Lower leg skin (tissue), 4 donors: ENCODE data around the gene ENTREP3. TPM values are rescaled to one million over a fixed set of nuclear protein-coding genes. Genes with fewer than 3 reads are reported as not detected.
"Not testable (repeated sequence)": the region's sequence is repeated elsewhere in the genome, so short reads cannot be mapped to it uniquely, and the experiment has no call there.

Experiments
- DNase-seq, 2 donors: peaks; one replicate each; pipeline ENCODE4 v3.0.0-alpha.2; 2019; ENCODE audit warnings: low spot score in 2 of 2
- H3K4me3 ChIP-seq: fragments of 200-600 bp; sonication (generic); 2 replicates; pipeline ENCODE4 v1.5.1; 2017; ENCODE audit warnings: mild to moderate bottlenecking, low read depth; ENCODE audit not compliant: poor library complexity, severe bottlenecking
- POLR2A ChIP-seq, 2 donors: fragments of 450-650 bp; IDR thresholded peaks; one replicate each; pipeline ENCODE4 v1.6.1; 2016 to 2017; ENCODE audit warnings: antibody characterized with exemption in 2 of 2, mild to moderate bottlenecking in 1 of 2, moderate library complexity in 1 of 2
- WGBS, 2 donors: methylation state at CpG; one replicate each; pipeline ENCODE4 v1.1.5; 2018; 5-methylcytosine and 5-hydroxymethylcytosine counted together
- intact Hi-C: fragments of 100-400 bp; cut with DNase I; formaldehyde crosslinking; loops from one replicate; pipeline ENCODE4 v1.15.0; 2023; ENCODE audit warnings: low total_unique reads
- total RNA-seq, 4 donors: library from RNA; depleted of rRNA; stranded (reverse); fragments of >200 nt; gene quantifications; one replicate each; pipeline ENCODE4 v1.1.0, GENCODE V29; 2016
- TF ChIP-seq, protein P1 (sequence below), 3 donors: fragments of 450-650 bp; IDR thresholded peaks; one replicate each; pipeline ENCODE4 v1.5.1; 2016; ENCODE audit warnings: antibody characterized with exemption in 3 of 3, mild to moderate bottlenecking in 3 of 3, moderate library complexity in 2 of 3

The ENTREP3 gene
- total RNA-seq, 4 donors from 2014 or later = 9.6 to 26.0 (median 18.7) TPM

- 0 to 1% methylated on average over 53 of the region's 53 CpGs for WGBS, 2 donors
- DNase-seq = peak; percentile 98 to 99
- peak in 1 of 2 donors; percentile 78 for TF ChIP-seq POLR2A (IDR thresholded peaks at IDR 0.05)
- TF ChIP-seq, protein P1, sequence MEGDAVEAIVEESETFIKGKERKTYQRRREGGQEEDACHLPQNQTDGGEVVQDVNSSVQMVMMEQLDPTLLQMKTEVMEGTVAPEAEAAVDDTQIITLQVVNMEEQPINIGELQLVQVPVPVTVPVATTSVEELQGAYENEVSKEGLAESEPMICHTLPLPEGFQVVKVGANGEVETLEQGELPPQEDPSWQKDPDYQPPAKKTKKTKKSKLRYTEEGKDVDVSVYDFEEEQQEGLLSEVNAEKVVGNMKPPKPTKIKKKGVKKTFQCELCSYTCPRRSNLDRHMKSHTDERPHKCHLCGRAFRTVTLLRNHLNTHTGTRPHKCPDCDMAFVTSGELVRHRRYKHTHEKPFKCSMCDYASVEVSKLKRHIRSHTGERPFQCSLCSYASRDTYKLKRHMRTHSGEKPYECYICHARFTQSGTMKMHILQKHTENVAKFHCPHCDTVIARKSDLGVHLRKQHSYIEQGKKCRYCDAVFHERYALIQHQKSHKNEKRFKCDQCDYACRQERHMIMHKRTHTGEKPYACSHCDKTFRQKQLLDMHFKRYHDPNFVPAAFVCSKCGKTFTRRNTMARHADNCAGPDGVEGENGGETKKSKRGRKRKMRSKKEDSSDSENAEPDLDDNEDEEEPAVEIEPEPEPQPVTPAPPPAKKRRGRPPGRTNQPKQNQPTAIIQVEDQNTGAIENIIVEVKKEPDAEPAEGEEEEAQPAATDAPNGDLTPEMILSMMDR (IDR thresholded peaks at IDR 0.05) = peak in 2 of 3 donors; percentile 75 to 98
- H3K4me3 ChIP-seq = peak overlapping the region; percentile 24
- intact Hi-C loops = no loop called here
Observed at GRCh38 chr1:155244368-155245162, 10.7 kb downstream of the ENTREP3 start.

- intact Hi-C loops = no loop called here
- no peak overlapping the region for H3K4me3 ChIP-seq
- WGBS, 2 donors = 54 to 56% methylated on average over 3 of the region's 3 CpGs
- no peak for DNase-seq
- TF ChIP-seq POLR2A (IDR thresholded peaks at IDR 0.05) = no peak
- TF ChIP-seq, protein P1 (IDR thresholded peaks at IDR 0.05) = no peak
Observed at GRCh38 chr1:155242805-155243358, 12.4 kb downstream of the ENTREP3 start.

GRCh38 chr1:155241841-155242264 is 13.4 kb downstream of the ENTREP3 start:
- WGBS, 2 donors = 61 to 71% methylated on average over 4 of the region's 4 CpGs
- H3K4me3 ChIP-seq = no peak overlapping the region
- no peak for DNase-seq
- TF ChIP-seq, protein P1 (IDR thresholded peaks at IDR 0.05) = no peak
- no peak for TF ChIP-seq POLR2A (IDR thresholded peaks at IDR 0.05)
- intact Hi-C loops = no loop called here

GRCh38 chr1:155241069-155241679 is 14.1 kb downstream of the ENTREP3 start:
- WGBS, 2 donors = 9 to 12% methylated on average over 4 of the region's 4 CpGs
- intact Hi-C loops = no loop called here
- H3K4me3 ChIP-seq = no peak overlapping the region
- peak; percentile 86 to 93 for DNase-seq
- TF ChIP-seq, protein P1 (IDR thresholded peaks at IDR 0.05) = no peak
- TF ChIP-seq POLR2A (IDR thresholded peaks at IDR 0.05) = no peak

- intact Hi-C loops = no loop called here
Observed at GRCh38 chr1:155236451-155236850, 18.8 kb downstream of the ENTREP3 start.

DNA sequence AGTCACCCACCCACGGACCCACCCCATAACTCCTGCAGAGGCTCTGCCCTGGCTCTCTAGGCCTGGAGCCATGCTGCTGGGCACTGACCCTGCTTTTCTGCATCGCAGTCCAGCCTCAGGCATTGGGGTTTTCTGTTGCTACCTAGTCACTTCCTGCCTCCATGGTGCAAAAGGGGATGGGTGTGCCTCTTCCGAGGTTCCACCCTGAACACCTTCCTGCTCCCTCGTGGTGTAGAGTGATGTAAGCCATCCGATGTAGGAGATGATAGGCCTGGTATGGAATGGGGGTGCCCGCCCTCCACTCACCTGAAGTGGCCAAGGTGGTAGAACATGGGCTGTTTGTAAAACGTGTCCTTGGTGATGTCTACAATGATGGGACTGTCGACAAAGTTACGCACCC is 19.9 kb downstream of the ENTREP3 start:
- intact Hi-C loops, H3K4me3 ChIP-seq, DNase-seq: not testable (repeated sequence)
- WGBS, 2 donors = 100% methylated on average over 3 to 4 of the region's 9 CpGs

More at GRCh38 chr1:155236451-155236850, 18.8 kb downstream of the ENTREP3 start:
- WGBS, 2 donors = 79% methylated on average over 5 of the region's 5 CpGs
- no peak for DNase-seq
- no peak for TF ChIP-seq POLR2A (IDR thresholded peaks at IDR 0.05)
- TF ChIP-seq, protein P1 (IDR thresholded peaks at IDR 0.05) = no peak
- no peak overlapping the region for H3K4me3 ChIP-seq

DNA sequence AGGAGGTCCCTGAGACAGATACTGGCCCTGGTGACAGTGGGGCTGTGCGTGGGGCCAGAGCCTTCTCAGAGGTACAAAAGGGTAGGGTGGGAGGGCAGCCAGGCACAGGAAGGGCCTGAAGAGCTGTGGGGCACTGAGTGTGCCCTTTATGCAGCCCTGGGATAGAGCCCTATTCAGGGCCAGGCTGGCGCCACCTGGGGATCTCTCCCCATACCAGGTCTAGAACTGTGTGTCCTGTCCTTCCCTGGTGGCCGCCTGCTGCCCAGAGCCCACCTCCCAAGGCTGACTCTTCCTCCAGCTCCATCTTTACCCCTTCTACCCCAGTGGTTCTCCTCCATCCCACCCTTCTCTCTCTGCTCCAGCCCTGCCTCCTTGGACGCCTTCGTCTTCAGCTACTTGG is 21.8 kb downstream of the ENTREP3 start:
- 79 to 97% methylated on average over 1 to 2 of the region's 5 CpGs for WGBS, 2 donors
- DNase-seq, intact Hi-C loops, H3K4me3 ChIP-seq: not testable (repeated sequence)

GRCh38 chr1:155232001-155232978 is 23.0 kb downstream of the ENTREP3 start:
- WGBS, 2 donors = 57 to 58% methylated on average over 11 to 13 of the region's 13 CpGs
- H3K4me3 ChIP-seq, intact Hi-C loops, DNase-seq: not testable (repeated sequence)
